Suppressor macrophage (primary cell): ENCODE results near the gene TK1.
"Not testable (repeated sequence)": the region's sequence is repeated elsewhere in the genome, so short reads cannot be mapped to it uniquely, and the experiment has no call there.

Experiments
- DNase-seq, 4 experiments: peaks; one replicate each; pipeline ENCODE4 v3.0.0-alpha.2; 2020 to 2022

Gene TK1

DNA sequence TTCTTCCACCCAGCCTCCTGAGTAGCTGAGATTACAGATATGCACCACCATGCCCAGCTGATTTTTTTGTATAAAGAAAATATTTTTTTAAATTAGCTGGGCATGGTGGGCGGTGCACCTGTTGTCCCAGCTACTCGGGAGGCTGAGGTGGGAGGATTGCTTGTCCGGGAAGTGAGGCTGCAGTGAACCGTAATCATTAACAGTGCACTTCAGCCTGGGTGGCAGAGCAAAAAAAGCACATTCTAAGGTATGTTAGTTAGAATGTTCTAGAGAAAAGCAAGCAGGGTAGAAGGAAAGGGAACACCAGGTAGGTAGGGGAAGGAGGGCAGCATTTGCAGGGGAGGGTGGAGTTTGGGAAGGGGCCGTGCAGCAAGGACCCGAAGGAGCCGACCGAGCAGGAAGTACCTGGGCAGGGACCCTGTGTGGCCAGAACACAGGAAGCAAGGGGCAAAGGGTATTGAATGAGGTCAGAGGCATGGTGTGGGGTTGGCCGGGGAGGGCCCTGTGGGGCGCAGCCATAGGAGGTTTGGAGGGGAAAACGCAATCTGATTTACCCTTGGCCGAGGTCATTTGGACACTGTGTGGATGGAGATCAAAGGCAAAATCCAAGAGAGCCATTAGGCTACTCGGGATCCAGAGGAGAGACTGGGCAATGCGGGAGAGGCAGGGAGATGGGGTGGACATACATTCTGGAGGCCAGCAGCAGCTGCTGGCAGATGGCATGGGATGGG lies 38.4 kb downstream of the TK1 start:
- DNase-seq = no peak

GRCh38 chr17:78147315-78147998 lies 39.4 kb downstream of the TK1 start:
- no peak for DNase-seq

DNA sequence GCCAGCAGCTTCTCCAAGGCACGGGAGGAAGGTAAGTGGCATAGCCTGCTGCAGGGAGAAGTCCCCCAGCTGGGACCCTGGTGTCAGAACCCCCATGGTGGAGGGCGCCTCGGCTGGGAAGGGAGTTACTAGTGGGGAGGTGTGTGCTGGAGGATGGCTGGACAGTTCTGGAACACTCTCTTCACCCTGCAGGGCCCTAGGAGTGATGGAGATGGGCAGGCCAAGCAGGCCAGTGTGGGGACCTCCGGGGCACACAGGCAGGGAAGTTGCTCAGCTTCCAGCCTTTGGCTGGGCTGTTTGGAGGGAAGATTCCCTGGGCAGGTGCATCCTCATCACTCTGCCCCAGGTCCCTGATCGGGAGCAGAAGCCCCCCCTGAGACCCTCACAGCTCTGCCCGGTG lies 40.0 kb downstream of the TK1 start:
- no peak for DNase-seq

- no peak for DNase-seq
Observed at GRCh38 chr17:78146471-78146869, 40.4 kb downstream of the TK1 start.

DNA sequence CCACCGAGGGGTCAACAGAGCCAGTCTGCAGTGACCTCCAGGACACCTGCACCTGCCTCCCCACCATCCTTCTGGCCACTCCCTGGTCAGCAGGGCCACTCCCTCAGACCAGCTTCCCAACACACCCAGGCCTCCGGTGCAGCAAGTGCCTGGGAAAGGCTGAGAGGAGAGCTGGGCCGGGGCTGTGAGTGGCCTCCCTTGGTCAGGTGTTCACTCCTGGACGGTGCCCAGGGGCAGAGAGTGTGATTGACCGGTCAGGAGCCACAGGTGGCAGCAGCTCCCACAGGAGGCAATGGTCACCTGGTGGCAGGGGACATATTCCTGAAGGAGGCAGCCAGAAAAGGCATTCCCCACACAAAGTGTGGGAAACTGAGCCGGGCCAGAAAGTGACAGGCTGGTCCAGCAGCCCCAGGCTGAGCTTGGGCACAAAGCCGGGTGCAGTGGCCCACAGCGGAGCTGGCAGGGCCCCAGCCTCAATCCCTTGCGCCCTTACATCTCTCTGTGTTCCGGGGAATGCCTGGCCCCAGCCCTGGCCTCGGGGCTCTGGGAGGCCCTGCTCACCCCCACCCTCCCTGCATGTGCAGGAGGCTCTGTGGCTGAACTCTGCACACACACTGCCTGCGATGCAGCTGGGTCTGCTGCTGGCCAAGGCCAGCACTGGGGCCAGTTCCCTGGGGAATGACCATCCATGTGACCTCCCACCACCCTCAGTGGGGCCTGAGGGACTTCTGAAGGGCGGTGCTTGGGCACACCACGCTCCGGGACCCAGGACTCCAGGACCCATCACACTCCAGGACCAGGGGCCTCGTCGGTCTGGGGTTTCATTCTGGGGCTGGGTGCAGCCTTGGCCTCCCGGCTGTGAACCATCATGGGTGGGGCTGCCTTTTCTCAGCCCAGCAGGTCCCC lies 41.9 kb downstream of the TK1 start:
- DNase-seq = peak in 1 of 4 experiments; percentile 28

DNA sequence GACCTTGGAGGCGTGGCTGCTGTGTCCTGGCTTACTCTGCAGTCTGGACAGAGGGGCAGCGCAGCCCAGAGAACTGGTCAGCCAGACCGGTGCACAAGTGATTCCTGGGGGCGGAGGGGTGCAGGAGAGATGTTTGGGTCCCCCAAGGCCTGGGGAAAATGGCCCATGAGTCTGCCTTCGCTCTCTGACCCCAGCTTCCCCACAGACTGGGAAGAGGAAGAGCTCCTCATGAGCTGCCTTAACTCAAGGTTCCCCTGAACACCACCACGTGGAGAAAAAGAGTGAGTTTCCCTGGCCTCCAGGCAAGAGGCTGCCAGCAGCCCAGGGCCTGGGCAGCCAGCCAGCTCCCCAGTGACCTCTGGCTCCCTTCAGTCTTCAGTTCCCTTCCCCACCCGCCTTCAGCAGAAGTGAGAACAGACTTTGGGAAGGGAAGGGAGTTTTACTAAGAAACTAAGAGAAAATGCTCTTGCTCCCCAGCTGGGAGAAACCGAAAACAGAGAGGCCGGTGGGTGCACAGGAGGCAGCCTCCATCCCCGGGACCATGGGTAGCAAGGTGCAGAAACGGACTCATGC lies 42.6 kb downstream of the TK1 start:
- peak; percentile 97 to 99 (median 98) for DNase-seq

- DNase-seq = no peak
Observed at GRCh38 chr17:78143214-78144146, 43.4 kb downstream of the TK1 start.

- peak in 1 of 4 experiments; percentile 38 for DNase-seq
Observed at GRCh38 chr17:78142119-78142861, 44.6 kb downstream of the TK1 start.

DNA sequence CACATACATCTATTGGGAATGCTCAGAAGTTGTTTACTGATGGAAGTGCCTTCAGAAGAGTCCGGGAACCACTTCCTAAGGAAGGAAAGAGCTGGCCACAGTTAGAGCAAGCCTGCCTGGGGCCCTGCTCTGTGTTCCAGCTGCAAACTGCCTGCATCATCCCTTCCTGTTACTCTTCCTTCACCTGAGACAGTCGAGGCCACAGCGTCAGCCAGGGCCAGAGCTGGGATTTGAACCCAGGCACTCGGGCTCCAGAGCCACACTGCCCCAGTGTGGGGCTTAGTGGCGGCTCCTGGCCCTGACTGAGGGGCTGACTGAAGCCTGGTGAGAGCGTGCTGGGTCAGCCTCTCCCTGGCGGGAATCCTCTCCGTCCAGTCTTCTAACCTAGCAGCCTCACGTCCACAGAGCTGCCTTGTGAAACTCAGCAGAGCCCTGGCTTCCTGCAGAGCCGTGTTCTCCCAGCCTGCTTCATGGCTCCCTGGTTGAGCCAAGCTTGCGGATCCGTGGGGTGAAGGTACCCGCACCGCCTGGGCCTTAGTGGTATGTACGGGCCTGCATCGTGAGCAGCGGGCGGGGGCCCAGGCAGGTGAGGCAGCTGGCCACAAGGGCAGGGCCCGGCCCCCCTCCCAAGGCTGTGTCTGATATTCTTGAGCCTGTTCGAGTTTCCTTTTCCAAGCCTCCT lies 45.3 kb downstream of the TK1 start:
- DNase-seq = no peak

DNA sequence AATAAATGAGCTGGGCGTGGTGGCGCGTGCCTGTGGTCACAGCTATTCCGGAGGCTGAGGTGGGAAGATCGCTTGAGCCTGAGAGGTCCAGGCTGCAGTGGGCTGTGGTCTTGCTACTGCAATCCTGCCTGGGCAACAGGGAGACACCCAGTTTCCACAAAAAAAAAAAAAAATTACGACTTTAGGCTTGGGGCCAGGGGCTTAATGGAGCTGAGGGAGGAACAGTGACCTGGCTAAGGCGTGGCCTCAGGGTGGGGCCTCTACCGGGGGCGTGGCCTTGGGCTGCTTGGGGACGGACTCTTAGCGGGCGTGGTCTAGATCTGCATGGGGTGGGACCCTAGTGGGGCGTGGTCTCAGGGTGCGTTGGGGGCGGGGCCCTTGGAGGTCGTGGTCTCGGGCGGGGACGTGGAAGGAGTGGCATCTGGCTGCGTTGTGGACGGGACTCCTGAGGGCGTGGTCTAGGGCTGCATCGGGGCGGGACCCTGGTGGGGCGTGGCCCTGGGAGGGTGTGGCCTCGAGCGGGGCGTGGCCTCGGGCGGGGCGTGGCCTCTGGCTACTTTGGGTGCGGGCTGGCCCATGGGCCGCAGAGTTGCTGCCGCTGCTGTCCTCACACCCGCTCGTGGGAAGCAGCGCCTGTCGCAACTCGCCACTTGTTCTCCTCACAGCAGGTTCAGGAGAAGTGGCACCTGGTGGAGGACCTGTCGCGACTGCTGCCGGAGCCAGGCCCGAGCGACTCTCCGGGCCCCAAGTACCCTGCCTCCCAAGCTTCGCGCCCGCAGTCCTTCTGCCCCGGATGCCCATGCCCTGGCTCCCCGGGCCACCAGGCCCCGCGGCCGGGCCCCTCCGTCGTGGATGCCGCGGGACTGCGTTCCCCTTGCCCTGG lies 46.4 kb downstream of the TK1 start:
- DNase-seq = peak; percentile 96 to 98 (median 96)

DNA sequence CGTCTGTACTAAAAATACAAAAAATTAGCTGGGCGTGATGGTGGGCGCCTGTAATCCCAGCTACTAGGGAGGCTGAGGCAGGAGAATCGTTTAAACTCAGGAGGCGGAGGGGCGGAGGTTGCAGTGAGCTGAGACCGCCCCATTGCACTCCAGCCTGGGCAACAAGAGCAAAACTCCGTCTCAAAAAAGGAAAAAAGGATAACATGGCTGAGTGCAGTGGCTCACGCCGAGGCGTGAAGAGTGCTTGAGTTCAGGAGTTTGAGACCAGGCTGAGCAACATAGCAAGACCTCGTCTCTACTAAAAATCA lies 47.0 kb downstream of the TK1 start:
- not testable (repeated sequence) for DNase-seq

DNA sequence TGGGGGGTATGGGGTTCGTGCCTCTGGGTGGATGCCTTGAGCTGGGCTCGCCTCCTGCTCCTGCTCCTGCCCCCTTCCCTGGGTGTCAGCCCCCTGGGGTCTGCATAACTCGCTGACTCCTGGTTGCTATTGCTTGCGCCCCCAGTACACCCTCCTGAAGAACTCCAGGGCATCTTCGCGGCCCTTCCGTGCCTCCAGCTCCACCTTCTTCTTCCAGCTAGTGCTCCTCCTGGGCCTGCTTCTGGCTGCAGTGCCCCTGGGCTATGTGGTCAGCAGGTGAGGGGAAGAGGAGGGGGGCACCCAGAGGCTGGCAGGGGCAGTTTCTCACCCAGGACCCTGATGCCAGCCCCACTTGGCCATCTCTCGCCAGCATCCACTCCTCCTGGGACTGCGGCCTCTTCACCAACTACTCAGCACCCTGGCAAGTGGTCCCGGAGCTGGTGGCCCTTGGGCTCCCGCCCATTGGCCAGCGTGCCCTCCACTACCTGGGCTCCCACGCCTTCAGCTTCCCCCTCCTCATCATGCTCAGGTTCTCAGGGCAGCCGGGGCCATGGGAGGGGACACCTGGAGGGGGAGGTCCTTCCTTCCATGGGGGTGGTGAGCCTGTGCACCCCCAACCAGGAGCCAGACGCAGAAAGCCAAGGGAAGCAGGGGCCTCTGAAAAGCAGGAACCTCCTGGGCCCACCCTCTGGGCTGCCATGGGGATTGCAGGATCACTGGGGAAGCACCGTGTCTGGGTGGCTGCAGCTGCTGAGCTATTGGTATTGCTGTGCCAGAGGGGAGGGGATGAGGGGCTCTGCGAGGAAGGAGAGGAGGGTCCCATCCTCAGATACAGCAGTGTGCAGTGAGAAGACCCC lies 48.4 kb downstream of the TK1 start:
- peak in 3 of 4 experiments; percentile 50 to 69 (median 58) for DNase-seq

- DNase-seq = peak in 2 of 4 experiments; percentile 44 to 61
Observed at GRCh38 chr17:78137392-78138203, 49.3 kb downstream of the TK1 start.

GRCh38 chr17:78135858-78136500 lies 50.9 kb downstream of the TK1 start:
- DNase-seq = no peak

DNA sequence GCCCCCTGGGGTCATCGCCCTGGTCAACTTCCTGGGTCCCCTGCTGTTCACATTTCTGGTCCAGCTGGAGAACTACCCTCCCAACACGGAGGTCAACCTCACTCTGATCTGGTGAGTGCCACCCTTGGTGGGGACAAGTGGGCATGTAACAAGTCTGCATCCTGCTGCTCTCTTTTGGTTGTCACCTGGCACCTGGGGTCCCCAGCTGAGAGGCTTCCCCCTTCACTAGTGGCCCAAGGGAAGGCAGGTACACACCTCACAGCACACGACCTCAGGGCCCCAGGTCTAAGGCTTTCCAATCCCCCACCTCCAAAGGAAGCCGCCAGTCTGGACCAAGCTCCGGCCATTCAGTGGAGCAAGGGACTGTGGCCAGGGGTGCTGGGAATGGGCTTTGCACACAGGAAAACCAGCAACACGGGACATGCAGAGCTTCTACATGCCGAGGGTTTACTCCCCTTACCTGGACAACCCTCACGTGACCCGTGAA lies 51.9 kb downstream of the TK1 start:
- no peak for DNase-seq

- peak; percentile 58 to 77 (median 69) for DNase-seq
Observed at GRCh38 chr17:78133971-78134898, 52.6 kb downstream of the TK1 start.
